Pulmonary artery endothelial cell (primary cell): ENCODE results near the gene OR2J2. TPM values are rescaled to one million over a fixed set of nuclear protein-coding genes. Genes with fewer than 3 reads are reported as not detected.

Experiments used
- total RNA-seq: library from RNA; depleted of rRNA; stranded (reverse); fragments of >200 nt; gene quantifications from 2 replicates; pipeline ENCODE4 v1.2.3, GENCODE V29; 2014

Gene OR2J2
- total RNA-seq, 1 donor from 2014 or later: not detected

Other genes starting within 250 kb of the OR2J2 start
- gene TRIM27, start 246.9 kb upstream of the OR2J2 start, total RNA-seq: 54.3 and 64.5 TPM in 2 replicates
- gene ZNF311, start 165.6 kb upstream of the OR2J2 start, total RNA-seq: 0.56 and 0.59 TPM in 2 replicates
- not detected in 2 replicates for gene OR2W1, start 125.7 kb upstream of the OR2J2 start, total RNA-seq
- gene OR2B3, start 83.6 kb upstream of the OR2J2 start, total RNA-seq: not detected in 2 replicates
- gene OR2J1, start 71.4 kb upstream of the OR2J2 start, total RNA-seq: not detected in 2 replicates
- gene OR2J3, start 62.8 kb upstream of the OR2J2 start, total RNA-seq: not detected in 2 replicates
- not detected in 2 replicates for gene OR14J1, start 130.8 kb downstream of the OR2J2 start, total RNA-seq
- gene OR5V1, start 198.0 kb downstream of the OR2J2 start, total RNA-seq: not detected in 2 replicates
- not detected in 2 replicates for gene OR12D3, start 204.4 kb downstream of the OR2J2 start, total RNA-seq
- not detected in 2 replicates for gene OR12D2, start 224.7 kb downstream of the OR2J2 start, total RNA-seq
- not detected in 2 replicates for gene OR12D1, start 244.0 kb downstream of the OR2J2 start, total RNA-seq